Omental fat pad (tissue), 4 donors: ENCODE data around the gene ATP1A4. TPM values are rescaled to one million over a fixed set of nuclear protein-coding genes. Genes with fewer than 3 reads are reported as not detected.

Experiments used
- ATAC-seq: fragments of 150-250 bp; one replicate; pipeline ENCODE4 v1.9.1; 2016; ENCODE audit warnings: mild to moderate bottlenecking, moderate library complexity; ENCODE audit not compliant: low FRiP score
- DNase-seq: peaks from one replicate; pipeline ENCODE4 v3.0.0-alpha.2; 2019; ENCODE audit warnings: low spot score
- CTCF ChIP-seq, 3 donors: fragments of 450-650 bp; IDR thresholded peaks; one replicate each; pipeline ENCODE4 v1.5.1; 2016 to 2017; ENCODE audit warnings: antibody characterized with exemption in 3 of 3, mild to moderate bottlenecking in 3 of 3, moderate library complexity in 2 of 3
- total RNA-seq, 4 donors: library from RNA; depleted of rRNA; stranded (reverse); fragments of >200 nt; gene quantifications; one replicate each; pipeline ENCODE4 v1.1.0, GENCODE V29; 2016

The ATP1A4 gene
- total RNA-seq, 4 donors from 2014 or later, result 0.47 to 1.6 TPM; not detected in 2

GRCh38 chr1:160222546-160222945 is 71.1 kb downstream of the ATP1A4 start:
- ATAC-seq (no peak), DNase-seq (no peak)
- TF ChIP-seq CTCF (IDR thresholded peaks at IDR 0.05), result no peak

DNA sequence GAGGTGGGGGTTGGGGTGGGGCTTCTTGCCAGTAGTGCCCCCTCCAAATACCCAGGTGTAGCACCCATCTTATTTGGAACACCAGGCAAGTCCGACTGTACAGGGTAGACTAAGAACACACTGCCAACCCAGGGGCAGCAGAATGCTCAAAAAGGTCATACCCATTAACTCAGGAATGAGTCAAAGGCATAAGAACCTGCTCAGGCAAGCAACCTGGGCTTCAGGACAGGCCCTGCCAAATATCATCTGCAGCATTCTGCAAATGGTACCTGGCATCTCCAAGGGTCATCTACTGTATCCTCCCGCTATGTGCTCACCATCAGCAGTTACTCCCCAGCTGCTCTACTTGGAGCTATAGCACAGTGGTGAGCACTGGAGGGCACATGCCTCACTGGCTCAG is 73.2 kb downstream of the ATP1A4 start:
- TF ChIP-seq CTCF (IDR thresholded peaks at IDR 0.05), result no peak
- ATAC-seq (no peak), DNase-seq (no peak)

DNA sequence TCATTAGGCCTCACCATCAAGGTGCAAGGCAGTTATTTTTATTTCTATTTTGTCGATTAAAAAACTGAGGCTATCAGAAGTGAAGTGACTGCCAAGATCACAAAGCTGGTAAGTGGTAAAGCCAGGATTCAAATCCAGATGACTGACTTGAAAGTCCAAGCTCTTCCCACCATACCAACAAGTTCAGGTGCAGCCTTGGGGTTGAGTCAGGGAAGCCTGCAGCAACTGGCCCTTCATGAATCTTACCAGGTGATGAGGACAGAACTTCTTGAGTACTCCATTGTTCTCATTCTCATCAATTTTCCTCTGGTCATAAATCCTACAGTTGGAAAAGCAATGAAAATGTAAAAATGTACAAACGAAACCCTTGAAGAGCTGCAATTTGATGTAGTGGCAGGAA is 73.9 kb downstream of the ATP1A4 start:
- no peak for TF ChIP-seq CTCF (IDR thresholded peaks at IDR 0.05)
- DNase-seq (no peak), ATAC-seq (no peak)

DNA sequence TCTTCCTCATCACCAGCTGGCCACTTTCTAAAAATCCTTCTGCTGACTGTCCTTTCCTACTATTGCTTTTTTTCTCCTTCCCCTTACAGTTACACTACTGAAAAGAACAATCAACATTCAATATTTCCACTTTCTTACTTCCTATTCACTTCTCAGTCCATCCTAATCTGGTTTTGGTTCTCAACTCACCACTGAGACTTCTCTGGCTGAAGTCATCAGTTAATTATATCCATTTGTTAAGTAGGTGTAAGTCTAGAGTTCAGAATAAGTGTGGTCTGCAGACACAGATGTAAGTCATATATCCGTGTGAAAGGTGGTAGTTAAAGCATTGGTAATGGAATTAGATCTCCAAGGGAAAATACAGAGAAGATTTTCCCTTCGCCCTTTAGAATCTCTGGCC is 75.2 kb downstream of the ATP1A4 start:
- no peak for ATAC-seq

DNA sequence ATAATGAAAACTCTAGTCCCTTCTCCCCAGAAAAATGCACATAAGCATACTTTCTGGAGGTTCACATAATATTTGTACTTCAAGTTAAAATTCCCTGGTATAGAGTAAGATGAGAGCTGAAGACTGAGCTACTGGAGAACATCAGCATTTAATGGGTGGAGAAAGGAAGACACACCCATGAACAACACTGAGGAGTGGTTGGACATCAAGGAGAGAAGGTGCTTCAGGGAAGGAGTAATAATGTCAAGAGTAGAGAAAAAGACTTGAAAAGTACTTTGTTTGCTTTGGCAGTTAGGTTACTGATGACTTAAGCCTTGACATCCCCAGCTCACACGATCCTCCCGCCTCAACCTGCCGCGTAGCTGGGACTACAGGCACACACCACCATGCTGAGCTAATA is 75.6 kb downstream of the ATP1A4 start:
- ATAC-seq, result no peak
- no peak for TF ChIP-seq CTCF (IDR thresholded peaks at IDR 0.05)
- no peak for DNase-seq

More for the DNA sequence above, 75.2 kb downstream of the ATP1A4 start:
- TF ChIP-seq CTCF (IDR thresholded peaks at IDR 0.05), result no peak
- no peak for DNase-seq

DNA sequence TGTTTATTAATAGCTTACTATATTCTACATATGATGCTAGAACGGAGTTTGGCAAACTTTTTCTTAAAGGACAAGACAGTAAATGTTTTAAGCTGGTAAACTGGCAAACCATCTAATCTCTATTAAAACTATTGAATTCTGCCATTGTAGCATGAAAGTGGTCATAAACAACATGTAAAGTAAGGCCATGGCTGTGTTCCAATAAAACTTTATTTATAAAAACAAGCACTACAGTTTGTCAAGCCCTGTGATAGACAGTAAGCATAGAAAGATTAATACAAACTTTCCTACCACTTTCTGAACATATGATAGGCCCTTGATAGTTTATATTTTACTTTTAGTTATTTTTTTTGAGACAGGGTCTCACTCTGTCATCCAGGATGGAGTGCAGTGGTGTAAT is 76.2 kb downstream of the ATP1A4 start:
- no peak for DNase-seq
- TF ChIP-seq CTCF (IDR thresholded peaks at IDR 0.05), result no peak
- ATAC-seq, result no peak

GRCh38 chr1:160228431-160228830 is 77.0 kb downstream of the ATP1A4 start:
- no peak for TF ChIP-seq CTCF (IDR thresholded peaks at IDR 0.05)
- DNase-seq (no peak), ATAC-seq (no peak)
